Testis (tissue), 3 donors: ENCODE data around the gene HNRNPK. TPM values are rescaled to one million over a fixed set of nuclear protein-coding genes. Genes with fewer than 3 reads are reported as not detected.

Experiments used
- DNase-seq: peaks from one replicate; pipeline ENCODE4 v3.0.0-alpha.2; 2019
- H3K27ac ChIP-seq, 2 donors: fragments of 200-600 bp; sonication (generic); one replicate each; pipeline ENCODE4 v1.5.1; 2019
- H3K27me3 ChIP-seq: fragments of 200-600 bp; sonication (generic); one replicate; pipeline ENCODE4 v1.5.1; 2019
- H3K36me3 ChIP-seq: fragments of 200-600 bp; sonication (generic); one replicate; pipeline ENCODE4 v1.5.1; 2017; ENCODE audit warnings: low read depth; ENCODE audit errors: missing control alignments
- H3K4me1 ChIP-seq: fragments of 200-600 bp; sonication (generic); one replicate; pipeline ENCODE4 v1.5.1; 2019
- H3K4me3 ChIP-seq, 2 donors: fragments of 200-600 bp; sonication (generic); one replicate each; pipeline ENCODE4 v1.5.1; 2017 to 2019
- H3K9me3 ChIP-seq: fragments of 200-600 bp; sonication (generic); one replicate; pipeline ENCODE4 v1.5.1; 2017
- POLR2A ChIP-seq: fragments of 450-650 bp; IDR thresholded peaks from one replicate; pipeline ENCODE4 v1.6.1; 2017; ENCODE audit warnings: antibody characterized with exemption, mild to moderate bottlenecking, moderate library complexity
- WGBS, 2 donors: methylation state at CpG; one replicate each; pipeline ENCODE4 v1.1.5; 2018; 5-methylcytosine and 5-hydroxymethylcytosine counted together
- intact Hi-C: fragments of 100-400 bp; cut with DNase I; formaldehyde crosslinking; loops from one replicate; pipeline ENCODE4 v1.15.1; 2023; ENCODE audit warnings: low total_unique reads
- polyA plus RNA-seq: library from polyadenylated mRNA; stranded (reverse); fragments of 350-450 nt; fragmentation: Illumina TruSeq; extraction: RNeasy Lipid Tissue Mini Kit (QIAGEN cat#74804); gene quantifications from one replicate; pipeline ENCODE4 v1.2.3, GENCODE V29; 2014; ENCODE audit warnings: low read depth, low replicate concordance; ENCODE audit not compliant: insufficient read depth
- total RNA-seq, 2 donors: library from RNA; depleted of rRNA; stranded (reverse); fragments of >200 nt; gene quantifications; one replicate each; pipeline ENCODE4 v1.2.3, GENCODE V29; 2016
- TF ChIP-seq, protein P1 (sequence below), 3 experiments: fragments of 450-650 bp in 2 of 3; fragments of 200-600 bp in 1 of 3; sonication (generic) in 1 of 3; IDR thresholded peaks; one replicate each; pipeline ENCODE4 v1.5.1; 2016 to 2019; ENCODE audit warnings: antibody characterized with exemption in 3 of 3, mild to moderate bottlenecking in 2 of 3, moderate library complexity in 1 of 3

Gene HNRNPK
- total and polyA plus RNA-seq, 3 donors from 2014 or later, result 415 to 508 (median 496) TPM

DNA sequence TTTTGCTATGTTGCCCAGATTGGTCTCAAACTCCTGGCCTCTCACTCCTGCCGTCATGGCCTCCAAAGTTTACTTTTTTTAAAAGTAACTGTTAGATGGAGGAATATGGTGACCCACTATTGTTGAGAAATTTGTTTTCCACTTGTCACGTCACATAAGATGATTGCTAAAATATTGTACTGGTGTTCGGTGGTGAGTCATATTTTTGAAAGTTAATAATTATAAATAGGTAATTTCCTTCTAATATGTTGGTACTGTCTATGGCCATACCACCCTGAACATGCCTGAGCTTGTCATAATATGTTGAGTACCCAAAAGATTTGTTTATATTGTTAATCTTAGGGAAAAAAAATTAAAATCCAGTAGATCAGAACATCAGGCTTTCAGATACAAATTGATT, 23.2 kb upstream of the HNRNPK start:
- Histone ChIP-seq H3K27me3 (no peaks in the 10 kb centered on the region), H3K4me1 (no peaks in the 10 kb centered on the region), H3K27ac (no peak overlapping the region), H3K9me3 (no peaks in the 10 kb centered on the region), H3K36me3 (no peaks in the 10 kb centered on the region), H3K4me3 (no peak overlapping the region)
- no peak for TF ChIP-seq POLR2A
- TF ChIP-seq, protein P1, sequence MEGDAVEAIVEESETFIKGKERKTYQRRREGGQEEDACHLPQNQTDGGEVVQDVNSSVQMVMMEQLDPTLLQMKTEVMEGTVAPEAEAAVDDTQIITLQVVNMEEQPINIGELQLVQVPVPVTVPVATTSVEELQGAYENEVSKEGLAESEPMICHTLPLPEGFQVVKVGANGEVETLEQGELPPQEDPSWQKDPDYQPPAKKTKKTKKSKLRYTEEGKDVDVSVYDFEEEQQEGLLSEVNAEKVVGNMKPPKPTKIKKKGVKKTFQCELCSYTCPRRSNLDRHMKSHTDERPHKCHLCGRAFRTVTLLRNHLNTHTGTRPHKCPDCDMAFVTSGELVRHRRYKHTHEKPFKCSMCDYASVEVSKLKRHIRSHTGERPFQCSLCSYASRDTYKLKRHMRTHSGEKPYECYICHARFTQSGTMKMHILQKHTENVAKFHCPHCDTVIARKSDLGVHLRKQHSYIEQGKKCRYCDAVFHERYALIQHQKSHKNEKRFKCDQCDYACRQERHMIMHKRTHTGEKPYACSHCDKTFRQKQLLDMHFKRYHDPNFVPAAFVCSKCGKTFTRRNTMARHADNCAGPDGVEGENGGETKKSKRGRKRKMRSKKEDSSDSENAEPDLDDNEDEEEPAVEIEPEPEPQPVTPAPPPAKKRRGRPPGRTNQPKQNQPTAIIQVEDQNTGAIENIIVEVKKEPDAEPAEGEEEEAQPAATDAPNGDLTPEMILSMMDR (IDR thresholded peaks at IDR 0.05), result no peak
- intact Hi-C loops, result no loop called here
- DNase-seq, result no peak
- WGBS, 2 donors, result 97 to 98% methylated on average over 3 of the region's 3 CpGs

DNA sequence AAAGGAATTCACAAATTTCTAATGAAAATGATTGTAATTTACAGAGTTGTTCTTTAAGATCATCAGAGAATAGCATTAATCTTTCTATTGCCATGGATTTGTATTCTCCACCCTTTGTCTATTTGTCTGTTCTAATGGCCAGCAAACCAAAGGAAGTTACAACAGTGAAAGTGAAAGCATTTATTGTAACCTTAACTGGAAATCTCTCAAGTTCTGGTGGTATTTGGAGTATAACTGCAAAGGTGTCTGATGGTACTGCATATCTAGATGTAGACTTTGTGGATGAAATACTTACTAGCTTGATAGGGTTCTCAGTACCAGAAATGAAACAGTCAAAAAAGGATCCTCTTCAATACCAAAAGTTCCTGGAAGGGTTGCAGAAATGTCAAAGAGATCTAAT, 22.3 kb upstream of the HNRNPK start:
- Histone ChIP-seq H3K9me3 (no peaks in the 10 kb centered on the region), H3K27ac (no peak overlapping the region), H3K36me3 (no peaks in the 10 kb centered on the region), H3K4me3 (no peak overlapping the region), H3K27me3 (no peaks in the 10 kb centered on the region), H3K4me1 (no peaks in the 10 kb centered on the region)
- no peak for DNase-seq
- no peak for TF ChIP-seq POLR2A
- TF ChIP-seq, protein P1 (IDR thresholded peaks at IDR 0.05), result no peak
- intact Hi-C loops, result no loop called here

DNA sequence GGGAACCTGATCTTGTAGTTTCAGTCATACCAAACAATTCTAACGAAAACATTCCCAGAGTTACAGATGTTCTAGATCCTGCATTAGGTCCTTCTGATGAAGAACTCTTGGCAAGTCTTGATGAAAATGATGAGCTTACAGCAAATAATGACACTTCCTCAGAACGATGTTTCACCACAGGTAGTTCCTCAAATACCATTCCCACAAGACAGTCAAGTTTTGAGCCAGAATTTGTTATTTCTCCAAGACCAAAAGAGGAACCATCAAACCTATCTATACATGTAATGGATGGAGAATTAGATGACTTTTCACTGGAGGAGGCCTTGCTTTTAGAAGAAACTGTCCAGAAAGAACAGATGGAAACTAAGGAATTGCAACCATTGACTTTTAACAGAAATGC, 21.6 kb upstream of the HNRNPK start:
- Histone ChIP-seq H3K9me3 (no peaks in the 10 kb centered on the region), H3K4me1 (no peaks in the 10 kb centered on the region), H3K27ac (no peak overlapping the region), H3K27me3 (no peaks in the 10 kb centered on the region), H3K36me3 (no peaks in the 10 kb centered on the region), H3K4me3 (no peak overlapping the region)
- intact Hi-C loops, result no loop called here
- no peak for DNase-seq
- TF ChIP-seq, protein P1 (IDR thresholded peaks at IDR 0.05), result no peak
- no peak for TF ChIP-seq POLR2A
- WGBS, 2 donors, result 87 to 95% methylated on average over 2 of the region's 2 CpGs

DNA sequence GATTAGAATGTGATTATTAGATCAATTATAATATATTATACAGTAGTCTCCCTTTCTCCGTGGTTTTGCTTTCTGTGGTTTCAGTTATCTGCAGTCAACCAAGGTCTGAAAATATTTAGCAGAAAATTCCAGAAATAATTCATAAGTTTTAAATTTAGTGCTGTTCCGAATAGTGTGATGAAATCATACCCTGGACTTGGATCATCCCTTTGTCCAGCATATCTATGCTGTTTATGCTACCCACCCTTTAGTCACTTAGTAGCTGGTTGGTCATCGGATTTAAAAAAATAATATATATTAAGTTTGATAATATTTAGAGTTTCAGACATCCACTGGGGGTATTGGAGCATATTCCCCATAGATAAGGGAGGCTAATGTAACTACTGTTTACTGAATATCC, 20.2 kb upstream of the HNRNPK start:
- TF ChIP-seq, protein P1 (IDR thresholded peaks at IDR 0.05), result no peak
- no peak for TF ChIP-seq POLR2A
- DNase-seq, result no peak
- H3K27ac ChIP-seq, result no peak overlapping the region
- no peaks in the 10 kb centered on the region for H3K4me1 ChIP-seq
- H3K4me3 ChIP-seq, result no peak overlapping the region
- no peaks in the 10 kb centered on the region for H3K36me3 ChIP-seq
- no peaks in the 10 kb centered on the region for H3K27me3 ChIP-seq
- H3K9me3 ChIP-seq, result no peaks in the 10 kb centered on the region
- WGBS, 2 donors, result 87 to 96% methylated on average over 3 of the region's 3 CpGs
- intact Hi-C loops, result no loop called here

DNA sequence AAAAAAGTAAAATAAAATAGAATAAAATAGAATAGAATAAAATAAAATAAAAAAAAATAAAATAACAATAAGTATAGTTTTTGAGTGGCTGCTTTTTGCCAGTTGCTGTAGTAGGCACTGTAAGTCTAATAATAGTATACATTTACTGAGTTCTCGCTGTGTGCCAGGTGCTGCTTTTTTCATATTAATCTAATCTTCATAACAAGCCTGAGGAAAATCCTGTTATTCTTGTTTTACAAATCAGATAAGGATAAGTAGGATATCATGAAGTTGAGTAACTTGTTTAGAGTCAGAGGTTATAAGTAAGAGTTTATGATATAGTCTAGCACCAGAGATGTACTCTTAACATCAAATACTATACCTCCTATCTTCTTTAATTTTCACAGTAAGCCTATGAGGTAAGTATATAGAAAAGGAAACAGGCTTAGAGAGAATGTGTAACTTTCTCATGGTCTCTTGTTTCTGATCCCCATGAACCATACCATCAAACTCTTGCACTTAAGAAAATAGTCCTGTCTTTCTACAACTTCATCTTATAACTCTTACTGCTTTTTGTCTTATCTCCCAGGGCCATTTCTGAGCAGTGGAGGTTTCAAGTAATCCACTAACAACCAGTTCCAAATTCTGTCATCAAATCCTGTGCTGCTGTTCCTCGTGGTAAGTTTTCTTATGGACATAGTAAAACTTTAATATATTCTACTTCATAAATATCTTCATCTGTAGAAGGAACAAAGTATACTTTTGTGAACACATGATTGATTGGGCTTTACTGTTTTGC, 19.3 kb upstream of the HNRNPK start:
- Histone ChIP-seq H3K9me3 (no peaks in the 10 kb centered on the region), H3K4me1 (no peaks in the 10 kb centered on the region), H3K36me3 (no peaks in the 10 kb centered on the region), H3K27me3 (no peaks in the 10 kb centered on the region), H3K4me3 (no peak overlapping the region), H3K27ac (no peak overlapping the region)
- TF ChIP-seq POLR2A, result no peak
- TF ChIP-seq, protein P1 (IDR thresholded peaks at IDR 0.05), result no peak
- WGBS, 2 donors, result 82 to 87% methylated on average over 2 of the region's 2 CpGs
- DNase-seq, result no peak
- intact Hi-C loops, result no loop called here
